DND-41 (cell line): ENCODE results near the gene NCKAP5L.
"Not testable (repeated sequence)": the region's sequence is repeated elsewhere in the genome, so short reads cannot be mapped to it uniquely, and the experiment has no call there.

Source experiments
- ATAC-seq: fragments of 200-7000 bp; cut with Tn5 transposase; 3 replicates; pipeline ENCODE4 v1.9.1; 2021; ENCODE audit warnings: low read depth; ENCODE audit not compliant: insufficient read depth
- DNase-seq: peaks from one replicate; pipeline ENCODE4 v3.0.0-alpha.2; 2020
- H2AFZ ChIP-seq: 2 replicates; pipeline ENCODE4 v1.6.0; 2012; ENCODE audit warnings: low read depth, low read length
- H3K27ac ChIP-seq: 2 replicates; pipeline ENCODE4 v1.5.1; 2012; ENCODE audit warnings: low read length, inconsistent platforms
- H3K27me3 ChIP-seq: fragments of 200-600 bp; sonication (generic); 2 replicates; pipeline ENCODE4 v1.6.0; 2012; ENCODE audit warnings: low read length, mild to moderate bottlenecking, inconsistent platforms; ENCODE audit not compliant: insufficient read depth, poor library complexity
- H3K36me3 ChIP-seq: 2 replicates; pipeline ENCODE4 v1.5.1; 2012; ENCODE audit warnings: low read length, inconsistent platforms; ENCODE audit not compliant: insufficient read depth
- H3K4me1 ChIP-seq: 2 replicates; pipeline ENCODE4 v1.5.1; 2012; ENCODE audit warnings: mild to moderate bottlenecking, low read length; ENCODE audit not compliant: insufficient read depth
- H3K4me2 ChIP-seq: 2 replicates; pipeline ENCODE4 v1.6.0; 2012; ENCODE audit warnings: mild to moderate bottlenecking, moderate library complexity, low read length, inconsistent platforms; ENCODE audit not compliant: insufficient read depth
- H3K4me3 ChIP-seq, 2 experiments: fragments of 200-600 bp in 1 of 2; shearing (Covaris generic) in 1 of 2; 2 replicates each; pipeline ENCODE4 v1.5.1; 2012 to 2016; ENCODE audit warnings: inconsistent platforms in 2 of 2, low read length in 2 of 2, mild to moderate bottlenecking in 2 of 2, low read depth in 1 of 2, moderate library complexity in 1 of 2
- H3K79me2 ChIP-seq: 2 replicates; pipeline ENCODE4 v1.6.0; 2012; ENCODE audit warnings: low read length, inconsistent platforms; ENCODE audit not compliant: insufficient read depth
- H3K9ac ChIP-seq: 2 replicates; pipeline ENCODE4 v1.6.0; 2012; ENCODE audit warnings: low read depth, mild to moderate bottlenecking, inconsistent platforms, low read length, moderate library complexity
- H3K9me3 ChIP-seq: 2 replicates; pipeline ENCODE4 v1.5.1; 2012; ENCODE audit warnings: low read length, moderate library complexity, mild to moderate bottlenecking, inconsistent platforms; ENCODE audit not compliant: insufficient read depth, severe bottlenecking
- H4K20me1 ChIP-seq: 2 replicates; pipeline ENCODE4 v1.6.0; 2012; ENCODE audit warnings: low read length; ENCODE audit not compliant: insufficient read depth
- EZH2 ChIP-seq: IDR thresholded peaks from 3 replicates; pipeline ENCODE4 v1.6.1; 2012; ENCODE audit warnings: borderline replicate concordance, low read depth, mild to moderate bottlenecking, moderate library complexity, low read length, inconsistent platforms; ENCODE audit not compliant: severe bottlenecking
- TF ChIP-seq, protein P1 (sequence below): IDR thresholded peaks from 2 replicates; pipeline ENCODE4 v1.5.1; 2012; ENCODE audit warnings: borderline replicate concordance, low read length, moderate library complexity, mild to moderate bottlenecking; ENCODE audit not compliant: poor library complexity, severe bottlenecking; ENCODE audit errors: extremely low read depth

Gene NCKAP5L

DNA sequence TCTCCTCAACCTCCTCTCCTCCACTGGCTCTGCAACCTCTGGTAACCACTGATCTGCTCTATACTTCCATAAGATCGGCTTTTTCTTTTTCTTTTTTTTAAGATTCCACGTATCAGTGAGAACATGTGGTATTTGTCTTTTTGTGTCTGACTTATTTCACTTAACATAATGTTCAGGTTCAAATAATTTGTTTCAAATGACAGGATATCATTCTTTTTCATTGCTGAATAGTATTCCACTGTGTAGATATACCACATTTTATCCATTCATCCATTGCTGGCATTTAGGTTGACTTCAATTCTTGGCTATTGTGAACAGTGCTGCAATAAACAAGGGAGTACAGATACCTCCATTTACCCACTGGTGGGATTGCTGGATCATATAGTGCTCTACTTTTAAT lies 40.5 kb downstream of the NCKAP5L start:
- no peak overlapping the region for H3K4me3 ChIP-seq
- ATAC-seq (no peak), DNase-seq (no peak)
- no peak overlapping the region for H2AFZ ChIP-seq
- H3K9ac ChIP-seq, result no peak overlapping the region
- H3K9me3 ChIP-seq, result no peaks in the 10 kb centered on the region
- TF ChIP-seq, protein P1, sequence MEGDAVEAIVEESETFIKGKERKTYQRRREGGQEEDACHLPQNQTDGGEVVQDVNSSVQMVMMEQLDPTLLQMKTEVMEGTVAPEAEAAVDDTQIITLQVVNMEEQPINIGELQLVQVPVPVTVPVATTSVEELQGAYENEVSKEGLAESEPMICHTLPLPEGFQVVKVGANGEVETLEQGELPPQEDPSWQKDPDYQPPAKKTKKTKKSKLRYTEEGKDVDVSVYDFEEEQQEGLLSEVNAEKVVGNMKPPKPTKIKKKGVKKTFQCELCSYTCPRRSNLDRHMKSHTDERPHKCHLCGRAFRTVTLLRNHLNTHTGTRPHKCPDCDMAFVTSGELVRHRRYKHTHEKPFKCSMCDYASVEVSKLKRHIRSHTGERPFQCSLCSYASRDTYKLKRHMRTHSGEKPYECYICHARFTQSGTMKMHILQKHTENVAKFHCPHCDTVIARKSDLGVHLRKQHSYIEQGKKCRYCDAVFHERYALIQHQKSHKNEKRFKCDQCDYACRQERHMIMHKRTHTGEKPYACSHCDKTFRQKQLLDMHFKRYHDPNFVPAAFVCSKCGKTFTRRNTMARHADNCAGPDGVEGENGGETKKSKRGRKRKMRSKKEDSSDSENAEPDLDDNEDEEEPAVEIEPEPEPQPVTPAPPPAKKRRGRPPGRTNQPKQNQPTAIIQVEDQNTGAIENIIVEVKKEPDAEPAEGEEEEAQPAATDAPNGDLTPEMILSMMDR, result no peak
- no peak for TF ChIP-seq EZH2
- no peak overlapping the region for H3K27ac ChIP-seq
- H3K27me3 ChIP-seq, result no peaks in the 10 kb centered on the region
- H3K79me2 ChIP-seq, result no peaks in the 10 kb centered on the region
- H3K4me2 ChIP-seq, result no peak overlapping the region
- no peaks in the 10 kb centered on the region for H4K20me1 ChIP-seq
- H3K4me1 ChIP-seq, result no peaks in the 10 kb centered on the region
- H3K36me3 ChIP-seq, result peaks cover 9% of the 10 kb centered on the region

DNA sequence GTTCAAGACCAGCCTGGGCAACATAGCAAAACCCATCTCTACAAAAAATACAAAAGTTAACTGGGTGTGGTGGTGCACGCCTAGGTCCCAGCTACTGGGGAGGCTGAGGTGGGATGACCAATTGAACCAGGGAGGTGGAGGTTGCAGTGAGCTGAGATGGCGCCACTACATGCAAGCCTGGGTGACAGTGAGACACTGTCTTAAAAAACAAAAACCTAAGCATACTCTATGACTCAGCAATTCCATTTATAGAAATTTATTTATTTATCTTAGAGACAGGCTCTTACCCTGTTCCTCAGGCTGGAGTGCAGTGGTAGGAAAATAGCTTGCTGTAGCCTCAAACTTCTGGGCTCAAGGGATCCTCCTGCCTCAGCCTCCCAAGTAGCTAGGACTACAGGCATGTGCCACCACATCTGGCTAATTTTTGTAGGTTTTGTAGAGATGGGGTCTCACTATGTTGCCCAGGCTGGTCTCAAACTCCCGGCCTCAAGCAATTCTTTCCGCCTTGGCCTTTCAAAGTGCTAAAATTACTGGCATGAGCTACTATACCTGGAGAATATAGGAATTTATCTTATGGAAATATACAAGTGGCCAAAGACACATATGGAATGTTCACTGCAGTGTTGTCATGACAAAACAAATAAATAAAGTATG lies 43.3 kb downstream of the NCKAP5L start:
- Histone ChIP-seq H3K9me3 (no peaks in the 10 kb centered on the region), H3K27me3 (peaks cover 4% of the 10 kb centered on the region), H4K20me1 (no peaks in the 10 kb centered on the region), H3K4me3 (no peak overlapping the region), H3K36me3 (peaks cover 3% of the 10 kb centered on the region; the same call in 1 of the 2 replicates), H3K4me1 (no peaks in the 10 kb centered on the region), H3K79me2 (no peaks in the 10 kb centered on the region), H3K27ac (no peak overlapping the region), H3K9ac (no peak overlapping the region), H2AFZ (no peak overlapping the region), H3K4me2 (no peak overlapping the region)
- ATAC-seq (no peak), DNase-seq (no peak)
- TF ChIP-seq EZH2, result no peak
- TF ChIP-seq, protein P1, result no peak

DNA sequence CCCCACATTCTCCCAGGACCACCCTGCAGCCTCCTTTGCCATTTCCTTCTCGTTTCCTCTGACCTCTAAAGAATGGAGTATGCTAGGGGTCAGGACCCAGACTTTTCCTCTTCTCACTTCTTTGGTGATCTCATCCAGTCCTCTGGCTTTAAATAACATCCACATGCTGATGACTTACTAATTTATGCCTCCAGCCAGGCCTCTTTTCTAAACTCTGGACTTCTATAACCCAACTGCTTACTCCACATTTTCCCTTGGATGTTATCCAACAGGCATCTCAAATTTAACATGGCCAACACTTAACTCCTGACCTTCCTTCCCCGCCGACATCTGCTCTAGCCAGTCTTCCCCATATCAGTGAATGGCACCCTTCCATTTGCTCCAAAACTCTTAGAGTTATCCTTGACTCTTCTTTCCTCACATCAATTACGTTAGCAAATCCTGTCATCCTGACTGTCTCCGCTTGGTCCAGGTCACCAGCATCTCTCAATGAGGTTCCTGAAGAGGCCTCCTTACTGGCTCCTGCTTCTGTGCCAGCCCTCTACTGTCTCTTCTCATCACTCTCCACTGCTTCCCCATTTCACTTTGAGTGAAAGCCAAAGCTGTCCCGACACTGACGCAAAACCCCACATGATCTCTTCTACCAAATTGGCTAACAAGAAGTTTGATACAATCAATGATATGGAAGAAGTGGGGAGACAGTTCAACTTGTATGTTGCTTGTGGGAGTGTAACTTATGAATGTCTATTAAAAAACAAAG lies 44.1 kb downstream of the NCKAP5L start:
- peaks cover 4% of the 10 kb centered on the region for H3K27me3 ChIP-seq
- DNase-seq, result no peak
- H3K9ac ChIP-seq, result no peak overlapping the region
- ATAC-seq, result no peak
- H4K20me1 ChIP-seq, result no peaks in the 10 kb centered on the region
- no peak overlapping the region for H2AFZ ChIP-seq
- no peaks in the 10 kb centered on the region for H3K9me3 ChIP-seq
- TF ChIP-seq, protein P1, result no peak
- TF ChIP-seq EZH2, result no peak
- H3K79me2 ChIP-seq, result no peaks in the 10 kb centered on the region
- no peaks in the 10 kb centered on the region for H3K4me1 ChIP-seq
- H3K4me2 ChIP-seq, result no peak overlapping the region
- no peak overlapping the region for H3K4me3 ChIP-seq
- no peaks in the 10 kb centered on the region for H3K36me3 ChIP-seq
- H3K27ac ChIP-seq, result no peak overlapping the region

DNA sequence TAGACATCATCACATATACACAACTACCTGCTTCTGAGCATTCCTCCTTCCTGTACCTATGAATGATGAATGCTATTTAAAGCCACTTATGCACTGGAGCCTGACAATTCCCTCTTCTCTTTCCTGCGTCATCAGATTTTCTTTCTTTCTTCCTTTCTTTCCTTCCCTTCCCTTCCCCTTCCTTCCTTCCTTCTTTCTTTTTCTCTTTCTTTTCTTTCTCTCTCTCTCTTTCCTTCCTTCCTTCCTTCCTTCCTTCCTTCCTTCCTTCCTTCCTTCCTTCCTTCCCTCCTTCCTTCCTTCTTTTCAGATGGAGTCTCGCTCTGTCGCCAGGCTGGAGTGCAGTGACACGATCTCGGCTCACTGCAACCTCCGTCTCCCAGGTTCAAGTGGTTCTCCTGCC lies 47.3 kb downstream of the NCKAP5L start:
- not testable (repeated sequence) for H3K4me3 ChIP-seq, H2AFZ ChIP-seq, H3K9ac ChIP-seq, H3K9me3 ChIP-seq, H4K20me1 ChIP-seq, ATAC-seq, H3K36me3 ChIP-seq, H3K27me3 ChIP-seq, H3K4me2 ChIP-seq, H3K27ac ChIP-seq, DNase-seq, H3K4me1 ChIP-seq, H3K79me2 ChIP-seq
